Ectodermal cell (in vitro differentiated cells): ENCODE results near the gene MTRF1L. TPM values are rescaled to one million over a fixed set of nuclear protein-coding genes. Genes with fewer than 3 reads are reported as not detected.

Experiments
- H3K27ac ChIP-seq: 2 replicates; pipeline ENCODE4 v1.7.0; 2013; ENCODE audit warnings: mild to moderate bottlenecking, low read depth, low read length; ENCODE audit not compliant: insufficient read depth, poor library complexity, severe bottlenecking
- H3K27me3 ChIP-seq: 2 replicates; pipeline ENCODE4 v1.7.0; 2013; ENCODE audit warnings: mild to moderate bottlenecking, low read length; ENCODE audit not compliant: insufficient read depth, control insufficient read depth, poor library complexity, severe bottlenecking
- H3K36me3 ChIP-seq: one replicate; pipeline ENCODE4 v1.7.0; 2013; ENCODE audit warnings: low read length; ENCODE audit not compliant: control insufficient read depth, insufficient read depth
- H3K4me1 ChIP-seq: one replicate; pipeline ENCODE4 v1.7.0; 2013; ENCODE audit warnings: low read length; ENCODE audit not compliant: control insufficient read depth, insufficient read depth
- H3K4me3 ChIP-seq: 2 replicates; pipeline ENCODE4 v1.7.0; 2013; ENCODE audit warnings: low read depth, low read length, control low read depth; ENCODE audit not compliant: insufficient read depth
- H3K9me3 ChIP-seq: 2 replicates; pipeline ENCODE4 v1.7.0; 2013; ENCODE audit warnings: mild to moderate bottlenecking, low read length, moderate library complexity; ENCODE audit not compliant: control insufficient read depth
- WGBS, 2 experiments: methylation state at CpG; one replicate each; pipeline ENCODE4 v1.1.7; 2013; ENCODE audit warnings: missing lambda C conversion rate in 2 of 2; 5-methylcytosine and 5-hydroxymethylcytosine counted together
- polyA plus RNA-seq, 4 experiments: library from polyadenylated mRNA; stranded (reverse); fragments of 50-300 nt; gene quantifications; one replicate each; pipeline ENCODE4 v1.2.3, GENCODE V29; 2013

Gene MTRF1L
- 22.0 TPM for polyA plus RNA-seq (2013, experiment 1 of 4)
- 25.7 TPM for polyA plus RNA-seq (2013, experiment 2 of 4)
- polyA plus RNA-seq (2013, experiment 3 of 4) = 18.0 TPM
- 16.1 TPM for polyA plus RNA-seq (2013, experiment 4 of 4)

- 0 to 1% methylated on average over 50 to 52 of the region's 52 CpGs for WGBS, 2 experiments
- Histone ChIP-seq H3K9me3 (no peaks in the 10 kb centered on the region), H3K27me3 (no peaks in the 10 kb centered on the region), H3K4me1 (peaks cover 7% of the 10 kb centered on the region), H3K27ac (peak within 1 kb of the TSS; percentile 88), H3K36me3 (no peaks in the 10 kb centered on the region), H3K4me3 (peak within 1 kb of the TSS; percentile 86)
Observed at GRCh38 chr6:153002613-153003365, at the start of gene MTRF1L. Gene MTRF1L, minus strand, starts transcription at chr6:153002709. Its CDS starts 24 bp downstream, at chr6:153002685.

GRCh38 chr6:153051801-153052200 lies 49.3 kb upstream of the MTRF1L start:
- Histone ChIP-seq H3K27me3 (no peaks in the 10 kb centered on the region), H3K36me3 (no peaks in the 10 kb centered on the region), H3K27ac (no peak overlapping the region), H3K4me3 (no peak overlapping the region), H3K4me1 (no peaks in the 10 kb centered on the region), H3K9me3 (no peaks in the 10 kb centered on the region)

- Histone ChIP-seq H3K9me3 (no peaks in the 10 kb centered on the region), H3K4me3 (no peak overlapping the region), H3K27me3 (no peaks in the 10 kb centered on the region), H3K4me1 (no peaks in the 10 kb centered on the region), H3K27ac (no peak overlapping the region), H3K36me3 (no peaks in the 10 kb centered on the region)
- WGBS, 2 experiments = 74 to 80% methylated on average over 2 of the region's 3 CpGs
Observed at GRCh38 chr6:153048631-153049030, 46.1 kb upstream of the MTRF1L start.

GRCh38 chr6:153047386-153047785 lies 44.9 kb upstream of the MTRF1L start:
- no peak overlapping the region for H3K27ac ChIP-seq
- H3K9me3 ChIP-seq = no peaks in the 10 kb centered on the region
- H3K27me3 ChIP-seq = no peaks in the 10 kb centered on the region
- H3K36me3 ChIP-seq = no peaks in the 10 kb centered on the region
- WGBS, 2 experiments = 95 to 98% methylated on average over 2 of the region's 2 CpGs
- H3K4me1 ChIP-seq = no peaks in the 10 kb centered on the region
- H3K4me3 ChIP-seq = no peak overlapping the region

GRCh38 chr6:153045271-153045670 lies 42.8 kb upstream of the MTRF1L start:
- Histone ChIP-seq H3K27ac (no peak overlapping the region), H3K4me3 (no peak overlapping the region), H3K27me3 (no peaks in the 10 kb centered on the region), H3K9me3 (no peaks in the 10 kb centered on the region), H3K36me3 (no peaks in the 10 kb centered on the region), H3K4me1 (no peaks in the 10 kb centered on the region)

GRCh38 chr6:153044295-153044694 lies 41.8 kb upstream of the MTRF1L start:
- Histone ChIP-seq H3K9me3 (no peaks in the 10 kb centered on the region), H3K4me1 (no peaks in the 10 kb centered on the region), H3K36me3 (no peaks in the 10 kb centered on the region), H3K27ac (no peak overlapping the region), H3K27me3 (no peaks in the 10 kb centered on the region), H3K4me3 (no peak overlapping the region)
- 93% methylated on average over 4 of the region's 4 CpGs; no CpG with 5 or more reads in 1 of the 2 experiments for WGBS, 2 experiments

GRCh38 chr6:153043719-153044118 lies 41.2 kb upstream of the MTRF1L start:
- H3K27me3 ChIP-seq = no peaks in the 10 kb centered on the region
- no peaks in the 10 kb centered on the region for H3K36me3 ChIP-seq
- 97 to 99% methylated on average over 3 of the region's 3 CpGs for WGBS, 2 experiments
- no peak overlapping the region for H3K4me3 ChIP-seq
- no peaks in the 10 kb centered on the region for H3K9me3 ChIP-seq
- H3K4me1 ChIP-seq = no peaks in the 10 kb centered on the region
- H3K27ac ChIP-seq = no peak overlapping the region

GRCh38 chr6:153038378-153039057 lies 36.0 kb upstream of the MTRF1L start:
- no peaks in the 10 kb centered on the region for H3K27me3 ChIP-seq
- no peak overlapping the region for H3K4me3 ChIP-seq
- H3K27ac ChIP-seq = no peak overlapping the region
- H3K4me1 ChIP-seq = no peaks in the 10 kb centered on the region
- no peaks in the 10 kb centered on the region for H3K36me3 ChIP-seq
- WGBS, 2 experiments = 91 to 93% methylated on average over 4 of the region's 4 CpGs
- no peaks in the 10 kb centered on the region for H3K9me3 ChIP-seq

- Histone ChIP-seq H3K9me3 (no peaks in the 10 kb centered on the region), H3K4me1 (no peaks in the 10 kb centered on the region), H3K36me3 (no peaks in the 10 kb centered on the region), H3K4me3 (no peak overlapping the region), H3K27me3 (no peaks in the 10 kb centered on the region), H3K27ac (no peak overlapping the region)
- WGBS, 2 experiments = 96 to 98% methylated on average over 8 to 9 of the region's 9 CpGs
Observed at GRCh38 chr6:153034139-153034538, 31.6 kb upstream of the MTRF1L start.

- Histone ChIP-seq H3K27ac (no peak overlapping the region), H3K4me3 (no peak overlapping the region), H3K9me3 (no peaks in the 10 kb centered on the region), H3K4me1 (no peaks in the 10 kb centered on the region), H3K27me3 (no peaks in the 10 kb centered on the region), H3K36me3 (no peaks in the 10 kb centered on the region)
- WGBS, 2 experiments = 98% methylated on average over 7 of the region's 9 CpGs
Observed at GRCh38 chr6:153032255-153032882, 29.9 kb upstream of the MTRF1L start.
